ACHN (cell line): ENCODE results near the gene CNTF.
"Not testable (repeated sequence)": the region's sequence is repeated elsewhere in the genome, so short reads cannot be mapped to it uniquely, and the experiment has no call there.

Experiments used
- DNase-seq: peaks from one replicate; pipeline ENCODE4 v3.0.0-alpha.2; 2015
- in situ Hi-C: cut with HindIII; loops from 2 replicates; pipeline ENCODE4 v1.10.0; 2017; ENCODE audit warnings: low sequenced_read_pairs, low pct_ligation_motif_present, low pct_unique_long_range_greater_than_20kb

CNTF gene, protein sequence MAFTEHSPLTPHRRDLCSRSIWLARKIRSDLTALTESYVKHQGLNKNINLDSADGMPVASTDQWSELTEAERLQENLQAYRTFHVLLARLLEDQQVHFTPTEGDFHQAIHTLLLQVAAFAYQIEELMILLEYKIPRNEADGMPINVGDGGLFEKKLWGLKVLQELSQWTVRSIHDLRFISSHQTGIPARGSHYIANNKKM

DNA sequence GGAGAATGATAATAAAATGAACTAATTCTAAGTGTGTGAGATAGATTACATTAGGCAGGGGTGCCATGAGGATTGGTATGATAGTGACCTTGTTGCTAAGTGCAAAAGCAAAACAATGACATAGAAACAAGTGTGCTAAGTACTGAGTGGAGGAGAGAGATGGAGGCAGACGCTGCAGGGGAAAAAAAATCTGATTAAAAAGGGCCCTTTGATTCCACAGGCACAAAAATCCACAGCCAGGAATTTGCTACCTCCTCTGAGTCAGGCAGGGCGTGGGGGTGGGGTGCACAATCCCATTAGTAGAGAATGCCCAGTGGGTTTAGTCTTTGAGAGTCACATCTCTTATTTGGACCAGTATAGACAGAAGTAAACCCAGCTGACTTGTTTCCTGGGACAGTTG, at the start of gene CNTF:
Gene CNTF, plus strand, starts transcription at position 322 of the 400 bp plus-strand sequence. CDS start 88 bp downstream, outside the sequence.
- in situ Hi-C loops = no loop called here
- DNase-seq = peak; percentile 29

DNA sequence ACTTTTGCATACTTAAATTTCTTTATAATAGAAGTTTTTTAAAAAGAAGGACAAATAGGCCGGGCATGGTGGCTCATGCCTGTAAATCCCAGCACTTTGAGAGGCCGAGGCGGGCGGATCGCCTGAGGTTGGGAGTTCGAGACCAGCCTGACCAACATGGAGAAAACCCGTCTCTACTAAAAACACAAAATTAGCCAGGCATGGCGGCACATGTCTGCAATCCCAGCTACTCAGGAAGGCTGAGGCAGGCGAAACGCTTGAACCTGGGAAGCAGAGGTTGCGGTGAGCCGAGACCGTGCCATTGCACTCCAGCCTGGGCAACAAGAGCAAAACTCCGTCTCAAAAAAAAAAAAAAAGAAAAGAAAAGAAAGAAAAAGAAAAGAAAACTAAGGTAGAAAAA, 49.6 kb upstream of the CNTF start:
- in situ Hi-C loops = not testable (repeated sequence)
- peak; percentile 28 for DNase-seq

DNA sequence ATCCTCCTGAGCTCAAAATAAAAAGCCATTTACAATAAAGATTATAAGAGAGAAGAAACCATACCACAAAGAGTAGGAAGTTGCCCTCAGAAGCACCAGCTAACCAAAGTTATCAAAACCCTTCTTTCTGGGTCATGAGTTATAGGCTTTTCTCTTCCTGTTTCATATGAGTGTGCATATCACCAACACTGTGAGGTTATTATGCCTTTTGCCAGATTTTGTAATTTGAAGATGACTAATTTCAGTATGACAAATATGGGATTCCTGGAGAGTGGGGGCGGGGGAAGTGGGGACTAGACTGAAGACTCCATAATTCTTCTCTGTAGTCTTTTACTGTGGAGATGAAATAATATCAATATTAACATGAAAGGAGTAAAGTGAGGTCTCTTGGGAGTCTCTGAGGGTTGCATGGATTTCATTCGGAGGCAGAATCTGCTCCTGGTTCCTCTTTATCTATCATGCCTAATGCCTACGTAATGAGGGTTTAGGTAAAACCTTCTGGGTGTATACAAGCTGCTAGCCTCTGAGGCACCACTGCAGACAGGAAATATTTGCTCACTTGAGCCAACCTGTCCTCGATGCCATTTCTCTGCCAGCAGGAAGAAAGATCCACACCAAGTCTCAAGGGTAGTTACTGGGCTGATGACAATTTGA, 48.9 kb upstream of the CNTF start:
- in situ Hi-C loops = no loop called here
- DNase-seq = peak; percentile 86

DNA sequence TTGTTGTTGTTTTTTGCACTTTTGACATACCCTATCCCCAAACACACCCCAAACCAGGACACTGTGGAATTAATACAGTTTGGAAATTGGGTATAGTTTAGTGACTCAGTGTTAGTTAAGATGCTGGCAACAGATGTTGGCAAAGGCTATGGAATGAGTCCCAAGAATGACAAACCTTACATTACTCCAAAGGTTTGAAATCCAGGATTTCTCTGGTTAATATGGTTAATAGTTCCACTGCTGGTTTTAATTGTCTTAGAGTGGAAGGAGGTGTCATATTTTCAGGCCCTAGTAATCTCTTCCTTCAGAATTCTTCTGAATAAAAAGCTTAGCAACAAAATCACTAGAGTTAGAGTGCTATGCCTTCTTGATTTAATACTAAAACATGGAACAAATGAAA, 47.6 kb upstream of the CNTF start:
- peak; percentile 54 for DNase-seq
- in situ Hi-C loops = no loop called here

DNA sequence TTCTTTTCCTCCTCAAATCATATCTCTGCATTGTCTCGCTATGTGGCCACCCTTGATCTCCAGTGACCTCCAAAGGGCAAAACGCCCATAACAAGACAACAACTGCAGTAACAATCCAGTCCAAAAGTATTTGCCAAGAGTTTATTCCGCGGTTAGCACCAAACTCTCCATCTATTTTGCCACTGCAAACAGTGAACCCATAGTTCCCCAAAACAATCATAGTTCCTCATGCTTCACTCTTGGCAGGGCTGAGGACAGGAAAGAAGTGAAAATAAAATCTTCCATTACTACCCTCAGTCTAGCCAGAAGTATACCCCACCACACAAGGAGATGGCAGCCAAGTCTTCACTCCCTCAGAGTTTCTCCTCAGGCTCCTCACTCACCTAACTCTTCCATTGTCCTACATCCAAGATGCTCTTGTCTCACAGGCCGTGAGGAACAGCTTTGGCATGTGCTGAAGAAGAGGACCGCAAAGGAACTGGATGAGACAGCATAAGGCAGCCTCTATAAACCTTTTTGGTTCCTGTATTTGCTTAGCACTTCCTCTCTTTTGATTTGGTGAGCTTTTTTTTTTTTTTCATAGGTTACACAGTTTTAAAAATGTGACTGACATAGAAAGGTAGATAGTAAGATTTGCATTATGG, 47.0 kb upstream of the CNTF start, which contains the start of gene LPXN:
Gene LPXN, minus strand, starts transcription at position 480 of the 644 bp plus-strand sequence. Its CDS starts 84 bp downstream, at position 396.
- peak; percentile 59 for DNase-seq
- in situ Hi-C loops = no loop called here

DNA sequence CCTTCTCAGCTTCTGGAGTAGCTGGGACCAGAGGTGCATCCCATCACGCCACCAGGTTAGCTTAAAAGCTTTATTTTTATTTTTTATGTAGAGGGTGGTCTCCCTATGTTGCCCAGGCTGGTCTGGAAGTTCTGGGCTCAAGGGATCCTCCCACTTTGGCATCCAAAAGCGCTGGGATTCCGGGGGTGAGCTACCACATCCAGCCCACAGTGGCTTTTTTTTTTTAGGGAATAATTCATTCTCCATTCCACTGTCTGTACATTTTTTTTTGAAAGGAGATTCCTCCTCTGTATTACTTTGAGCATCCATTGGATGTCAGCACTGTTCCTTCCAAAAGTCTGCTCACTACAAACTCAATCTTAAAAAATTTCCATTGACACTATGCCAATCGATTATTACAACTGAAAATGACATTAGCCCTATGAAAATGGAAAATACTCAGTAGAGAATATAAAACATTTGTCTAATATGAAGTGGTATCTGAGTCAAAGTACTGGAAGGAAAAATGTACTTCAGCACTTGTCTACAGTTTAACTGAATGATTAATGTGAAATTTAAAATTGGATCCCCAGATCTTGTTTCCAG, 45.5 kb upstream of the CNTF start:
- peak; percentile 55 for DNase-seq
- in situ Hi-C loops = no loop called here

DNA sequence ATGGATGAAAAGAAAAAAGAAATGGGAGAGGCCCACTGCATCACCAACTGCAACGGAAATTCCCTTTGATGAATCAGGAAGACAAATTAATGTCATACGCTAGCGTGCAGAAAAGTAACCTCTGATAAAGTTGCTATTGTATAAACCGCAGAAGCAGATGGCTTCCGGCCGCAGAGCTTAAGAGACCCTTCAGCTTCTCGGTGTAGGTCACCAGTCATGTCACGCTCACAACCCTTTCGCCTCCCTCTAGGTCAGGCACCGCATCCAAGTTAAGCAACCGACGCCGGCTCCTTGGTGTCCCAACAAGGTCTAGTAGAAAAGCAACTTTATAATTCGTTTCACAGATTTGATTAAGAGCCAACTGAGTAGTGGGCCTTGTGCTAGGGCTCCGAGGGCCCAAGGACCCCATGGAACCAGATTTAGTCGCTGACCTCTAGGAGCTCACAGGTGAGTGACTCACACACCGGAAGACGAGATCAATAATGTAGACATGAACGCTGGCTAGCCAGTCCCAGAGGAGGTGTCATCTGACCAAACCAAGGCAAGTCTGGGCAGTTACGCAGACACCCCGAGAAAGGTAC, 44.8 kb upstream of the CNTF start:
- DNase-seq = peak; percentile 69
- in situ Hi-C loops = no loop called here

DNA sequence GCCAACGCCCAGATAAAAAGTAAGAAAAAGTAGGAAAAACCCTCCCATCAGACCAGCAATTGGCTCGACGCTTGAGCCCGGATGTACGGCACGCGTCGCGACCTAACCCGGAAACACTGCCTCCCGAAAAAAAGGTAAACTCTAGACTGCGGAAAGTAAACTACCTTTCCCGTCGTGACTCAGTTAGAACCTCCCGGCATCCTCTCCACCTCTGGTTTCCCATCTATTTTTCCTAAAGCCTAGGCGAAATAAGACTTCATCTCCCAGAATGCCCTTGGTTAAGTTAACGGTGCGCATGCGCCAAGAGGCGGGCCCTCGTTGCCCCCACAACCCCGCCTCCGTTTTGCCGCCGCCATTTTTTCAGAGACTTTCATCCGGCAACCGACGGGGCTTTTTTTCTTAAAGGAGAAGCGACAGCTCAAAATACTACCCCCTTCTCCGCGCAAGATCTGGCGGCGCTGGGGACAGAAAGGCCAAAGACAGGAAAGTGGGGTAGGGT, 44.3 kb upstream of the CNTF start:
- in situ Hi-C loops = no loop called here
- DNase-seq = peak; percentile 97

DNA sequence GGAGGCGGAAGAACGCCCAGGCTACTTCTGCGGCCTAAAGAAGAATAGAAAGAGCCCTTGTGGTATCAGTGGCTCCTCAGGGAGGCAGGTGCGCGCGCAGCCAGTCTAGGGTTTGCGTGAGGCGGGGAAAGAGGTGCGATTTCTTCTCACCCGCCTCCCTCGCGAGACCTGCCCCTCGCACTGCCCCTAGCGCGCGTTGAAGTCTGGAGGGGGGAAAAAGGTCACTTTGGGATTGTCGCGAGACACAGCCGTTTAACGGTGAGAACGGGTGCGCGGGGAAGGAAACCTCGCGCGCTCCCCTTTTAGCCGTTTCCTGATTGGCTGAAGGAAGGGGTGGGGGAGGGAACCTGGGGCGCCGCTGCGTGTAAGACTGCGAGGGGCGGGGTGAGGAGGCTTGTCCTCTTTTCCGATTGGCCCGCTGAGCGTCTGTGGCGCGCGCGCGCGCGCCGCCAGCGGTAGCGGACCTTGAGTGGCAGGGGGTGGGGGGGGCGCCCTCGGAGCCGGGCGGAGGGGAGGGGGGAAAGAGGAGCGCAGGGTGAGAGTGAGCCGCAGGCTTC, 43.8 kb upstream of the CNTF start, which contains the start of gene ZFP91:
Gene ZFP91, plus strand, starts transcription at position 429 of the 557 bp plus-strand sequence. CDS start 219 bp downstream, outside the sequence.
- peak; percentile 96 for DNase-seq
- in situ Hi-C loops = no loop called here

DNA sequence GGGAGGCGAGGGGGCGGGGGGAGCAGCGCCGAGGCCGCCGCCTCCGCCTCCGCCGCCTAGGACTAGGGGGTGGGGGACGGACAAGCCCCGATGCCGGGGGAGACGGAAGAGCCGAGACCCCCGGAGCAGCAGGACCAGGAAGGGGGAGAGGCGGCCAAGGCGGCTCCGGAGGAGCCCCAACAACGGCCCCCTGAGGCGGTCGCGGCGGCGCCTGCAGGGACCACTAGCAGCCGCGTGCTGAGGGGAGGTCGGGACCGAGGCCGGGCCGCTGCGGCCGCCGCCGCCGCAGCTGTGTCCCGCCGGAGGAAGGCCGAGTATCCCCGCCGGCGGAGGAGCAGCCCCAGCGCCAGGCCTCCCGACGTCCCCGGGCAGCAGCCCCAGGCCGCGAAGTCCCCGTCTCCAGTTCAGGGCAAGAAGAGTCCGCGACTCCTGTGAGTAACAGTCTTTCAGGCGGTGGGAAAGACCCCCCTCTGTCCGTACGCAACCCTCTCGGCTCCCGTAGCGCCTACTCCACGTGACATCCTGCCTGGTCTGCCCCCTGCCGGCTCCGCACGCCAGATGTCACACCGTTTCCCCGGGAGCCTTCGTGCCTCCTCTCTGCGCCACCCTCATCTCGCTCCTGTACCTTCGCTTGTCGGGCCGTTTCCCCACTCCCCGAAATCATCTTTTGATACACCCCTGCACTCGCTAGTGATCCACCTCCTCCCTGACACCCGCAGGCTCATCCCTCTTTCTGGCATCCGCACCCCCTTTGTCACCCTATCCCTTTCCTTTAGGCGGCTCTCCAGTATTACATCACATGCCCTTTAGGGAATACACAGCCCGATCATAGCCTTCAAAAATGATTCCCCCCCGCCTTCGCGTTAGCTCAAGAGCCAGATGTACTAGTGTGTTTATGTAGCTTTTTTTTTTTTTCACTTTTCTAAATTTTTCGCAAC, 43.0 kb upstream of the CNTF start:
- peak; percentile 86 for DNase-seq
- in situ Hi-C loops = no loop called here

DNA sequence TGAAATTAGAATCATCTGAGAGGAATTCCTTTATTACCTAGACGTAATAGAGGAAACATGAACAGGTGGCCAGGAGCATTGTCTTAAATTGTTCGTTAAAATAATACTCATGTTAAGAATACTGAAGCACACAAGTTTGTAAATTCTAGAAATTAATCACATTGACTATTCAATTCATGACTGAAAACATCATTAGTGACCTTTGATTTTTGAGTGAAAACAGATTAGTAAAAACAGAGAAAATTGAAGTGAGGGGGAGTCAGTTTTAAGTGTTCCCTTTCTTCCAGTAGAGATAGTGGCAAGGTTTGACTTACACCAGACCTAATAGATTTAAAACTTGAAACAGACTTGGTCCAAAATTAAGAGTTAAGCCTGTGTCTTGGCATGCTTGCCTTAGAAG, 42.2 kb upstream of the CNTF start:
- no peak for DNase-seq
- in situ Hi-C loops = no loop called here

DNA sequence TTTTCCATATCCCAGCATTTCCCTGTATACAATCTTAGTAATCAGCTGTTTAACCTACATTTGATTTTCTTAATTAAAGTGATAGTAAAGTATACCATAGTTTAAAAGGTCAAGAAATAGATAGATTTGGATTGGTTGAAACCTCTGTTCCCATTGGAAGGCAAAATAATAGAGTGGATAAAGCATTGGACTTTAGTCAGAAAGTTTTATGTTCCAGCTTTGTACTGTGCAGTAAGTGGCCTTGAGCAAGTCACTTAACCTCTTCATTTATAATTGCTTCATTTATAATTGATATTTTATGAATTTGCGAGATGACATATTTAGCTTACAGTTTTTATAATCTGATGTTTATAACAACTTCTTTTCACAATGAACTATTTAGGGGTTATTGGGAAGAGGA, 40.0 kb upstream of the CNTF start:
- DNase-seq = no peak
- in situ Hi-C loops = no loop called here

DNA sequence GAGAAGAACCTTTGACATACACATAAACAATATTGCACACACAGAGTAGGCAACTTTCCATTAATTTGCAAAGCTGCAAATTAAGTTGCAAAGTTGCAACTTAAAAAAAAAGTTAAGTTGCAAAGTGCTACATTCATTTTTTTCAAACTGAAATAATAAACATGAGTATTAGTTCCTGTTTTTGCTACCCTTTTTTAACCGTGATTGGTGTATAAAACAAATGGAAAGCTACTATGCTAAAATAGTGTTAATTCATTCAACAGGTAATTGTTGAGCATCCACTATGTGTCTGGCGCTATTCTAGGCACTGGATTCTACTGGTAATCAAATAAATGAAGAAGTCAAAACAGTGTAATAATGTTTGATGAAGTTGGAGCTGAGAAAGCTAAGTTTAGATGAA, 35.5 kb upstream of the CNTF start:
- in situ Hi-C loops = no loop called here
- DNase-seq = no peak

DNA sequence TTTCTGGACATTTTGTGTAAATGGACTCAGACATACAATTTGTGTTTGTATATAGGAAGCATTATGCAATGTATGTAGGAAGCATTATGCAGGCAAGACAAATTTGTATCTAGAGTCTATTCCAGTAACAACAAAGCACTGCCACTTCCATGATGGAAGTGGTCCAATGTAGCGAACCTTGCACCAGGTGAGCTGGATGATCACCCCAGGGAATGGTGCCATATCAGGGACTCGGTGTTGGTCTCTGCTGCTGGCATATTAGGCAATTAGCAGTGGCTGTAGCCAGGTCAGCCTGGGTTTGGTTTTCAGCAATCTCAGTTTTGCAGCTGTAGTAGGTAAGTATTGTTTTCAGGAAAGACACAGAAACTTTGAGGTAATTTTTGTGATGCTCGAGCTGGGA, 30.8 kb upstream of the CNTF start:
- no peak for DNase-seq
- in situ Hi-C loops = no loop called here

DNA sequence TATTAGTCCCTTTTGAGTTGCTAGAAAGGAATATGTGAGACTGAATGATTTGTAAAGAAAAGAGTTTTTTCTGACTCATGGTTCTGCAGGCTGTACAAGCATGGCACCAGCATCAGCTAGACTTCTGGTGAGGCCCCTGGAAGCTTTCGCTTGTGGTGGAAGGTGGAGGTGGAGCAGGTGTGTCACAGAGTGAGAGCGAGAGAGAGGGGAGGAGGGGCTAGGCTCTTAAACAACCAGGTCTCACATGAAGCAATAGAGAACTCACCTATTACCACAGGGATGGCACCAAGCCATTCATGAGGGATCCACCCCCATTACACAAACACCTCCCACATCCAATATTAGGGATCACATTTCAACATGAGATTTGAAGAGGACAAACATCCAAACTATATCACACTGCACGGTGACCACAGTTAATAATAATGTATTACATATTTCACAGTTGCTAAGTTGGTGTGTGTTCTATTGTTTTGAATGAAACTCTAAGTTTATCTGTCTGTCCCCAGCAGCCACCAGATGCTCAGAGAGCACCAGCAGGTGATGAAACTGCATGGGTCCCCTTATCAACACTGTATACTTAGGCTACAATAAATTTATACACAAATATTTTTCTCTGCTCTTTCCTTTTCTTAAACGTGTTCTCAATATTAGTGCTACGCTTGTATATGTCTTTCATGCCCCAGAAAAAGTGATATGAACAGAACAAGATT, 29.5 kb upstream of the CNTF start:
- no peak for DNase-seq
- in situ Hi-C loops = no loop called here

DNA sequence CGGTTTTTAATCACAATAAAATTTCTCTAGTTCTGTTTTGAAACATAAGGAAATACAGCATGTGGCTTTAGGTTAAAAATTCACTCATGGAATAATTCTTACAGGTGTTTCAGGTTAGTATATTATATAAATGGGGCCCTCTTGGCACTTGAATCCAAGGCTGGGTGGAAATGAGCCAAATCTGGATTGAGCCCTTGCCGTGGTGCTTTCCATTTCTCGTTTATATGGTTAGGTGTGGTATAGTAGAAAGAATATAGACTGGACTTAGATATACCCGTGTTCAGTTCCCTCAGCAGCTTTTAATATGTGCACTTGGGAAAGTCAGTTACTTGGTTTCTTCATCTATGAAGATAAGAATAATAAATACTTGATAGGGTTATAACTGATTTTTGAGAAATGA, 27.6 kb upstream of the CNTF start:
- in situ Hi-C loops = no loop called here
- no peak for DNase-seq

DNA sequence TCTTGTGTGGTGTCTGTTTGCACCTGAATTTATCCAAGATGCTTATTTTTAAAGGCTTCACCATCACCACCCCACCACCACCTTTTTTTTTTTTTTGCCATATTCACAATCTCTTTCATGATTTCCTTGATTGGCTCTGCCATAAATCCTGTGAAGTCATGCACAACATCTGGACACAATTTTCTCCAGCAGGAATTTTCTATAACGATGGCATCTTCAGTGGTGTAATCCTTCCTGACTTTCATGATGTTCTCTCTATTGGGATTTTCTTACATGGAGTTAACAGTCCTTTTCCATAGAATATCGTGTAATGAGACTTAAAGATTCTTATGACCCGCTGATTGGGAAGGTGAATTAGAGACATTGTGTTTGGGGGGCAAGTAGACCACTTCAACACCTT, 25.8 kb upstream of the CNTF start:
- DNase-seq = no peak
- in situ Hi-C loops = no loop called here
